Spinal cord (tissue), 10 donors: ENCODE data around the gene EGFL8. TPM values are rescaled to one million over a fixed set of nuclear protein-coding genes. Genes with fewer than 3 reads are reported as not detected.

Experiments used
- DNase-seq, 6 donors: peaks; one replicate each; pipeline versions ENCODE4 v3.0.0 to v3.0.0-alpha.2; 2013 to 2015; ENCODE audit warnings: low spot score in 6 of 6, low read depth in 4 of 6
- H3K27ac ChIP-seq: one replicate; pipeline ENCODE4 v1.5.1; 2013; ENCODE audit warnings: low read depth, low read length, control low read depth
- H3K27me3 ChIP-seq: one replicate; pipeline ENCODE4 v1.6.1; 2013; ENCODE audit warnings: low read length; ENCODE audit not compliant: control insufficient read depth, insufficient read depth
- H3K36me3 ChIP-seq: one replicate; pipeline ENCODE4 v1.6.1; 2013; ENCODE audit warnings: low read length; ENCODE audit not compliant: control insufficient read depth, insufficient read depth
- H3K4me1 ChIP-seq: one replicate; pipeline ENCODE4 v1.6.1; 2013; ENCODE audit warnings: low read length; ENCODE audit not compliant: control insufficient read depth, insufficient read depth
- H3K4me3 ChIP-seq: one replicate; pipeline ENCODE4 v1.5.1; 2013; ENCODE audit warnings: low read depth, low read length, control low read depth
- H3K9me3 ChIP-seq: one replicate; pipeline ENCODE4 v1.6.1; 2013; ENCODE audit warnings: low read length; ENCODE audit not compliant: control insufficient read depth, insufficient read depth
- WGBS: methylation state at CpG from one replicate; pipeline ENCODE4 v1.1.5; 2013; ENCODE audit warnings: missing lambda C conversion rate; ENCODE audit not compliant: insufficient coverage; 5-methylcytosine and 5-hydroxymethylcytosine counted together
- long read RNA-seq, 4 donors: transcript quantifications; one replicate each; lab custom pipeline, GENCODE V29; 2026
- polyA plus RNA-seq, 2 donors: library from polyadenylated mRNA; unstranded; fragments of 120-200 nt; gene quantifications; one replicate each; pipeline ENCODE4 v1.2.1, GENCODE V29; 2013; ENCODE audit not compliant: insufficient read length in 2 of 2
- total RNA-seq, 2 donors: library from RNA; depleted of rRNA in 1 of 2; stranded (reverse); fragments of 120-200 nt in 1 of 2; fragments of >200 nt in 1 of 2; gene quantifications; one replicate each; pipeline versions ENCODE4 v1.2.3 to v1.2.4, GENCODE V29; 2013 to 2014
- donor health status: healthy.

The EGFL8 gene
- total RNA-seq (100 to 1,000 TPM in 1 of 2 donors, 10 to 100 TPM in 1; 28.4 to 124 TPM), polyA plus RNA-seq (10 to 100 TPM; 39.1 to 75.6 TPM)
- long read RNA-seq, donor 1, transcript EGFL8-219 (9 exons, 1,310 nt): minor isoform, 10 of 22 reads
- long read RNA-seq, donor 1, transcript EGFL8-220 (9 exons, 1,312 nt): major isoform, 12 of 22 reads
- long read RNA-seq, donor 1, partial matches to known transcripts: 0 of 22 reads
- long read RNA-seq, donor 1, other reads (novel, unspliced or antisense): 0 of 22 reads
- long read RNA-seq, donor 2: 0 reads
- long read RNA-seq, donor 3, partial matches to known transcripts: 0 of 6 reads
- long read RNA-seq, donor 3, other reads (novel, unspliced or antisense): 0 of 6 reads
- long read RNA-seq, donor 4: 0 reads

- H3K4me1 ChIP-seq: peaks cover 25% of the 10 kb centered on the region
- H3K27ac ChIP-seq: peak within 1 kb of the TSS; percentile 68
- H3K27me3 ChIP-seq: no peaks in the 10 kb centered on the region
- peak within 1 kb of the TSS; percentile 62 for H3K4me3 ChIP-seq
- no peak for DNase-seq
- peaks cover 76% of the 10 kb centered on the region for H3K36me3 ChIP-seq
- H3K9me3 ChIP-seq: no peaks in the 10 kb centered on the region
These were observed at the start of gene EGFL8 for GRCh38 chr6:32164295-32164694. EGFL8 (plus strand) TSS chr6:32164595; CDS start chr6:32166166, 1,571 bp downstream.

DNA sequence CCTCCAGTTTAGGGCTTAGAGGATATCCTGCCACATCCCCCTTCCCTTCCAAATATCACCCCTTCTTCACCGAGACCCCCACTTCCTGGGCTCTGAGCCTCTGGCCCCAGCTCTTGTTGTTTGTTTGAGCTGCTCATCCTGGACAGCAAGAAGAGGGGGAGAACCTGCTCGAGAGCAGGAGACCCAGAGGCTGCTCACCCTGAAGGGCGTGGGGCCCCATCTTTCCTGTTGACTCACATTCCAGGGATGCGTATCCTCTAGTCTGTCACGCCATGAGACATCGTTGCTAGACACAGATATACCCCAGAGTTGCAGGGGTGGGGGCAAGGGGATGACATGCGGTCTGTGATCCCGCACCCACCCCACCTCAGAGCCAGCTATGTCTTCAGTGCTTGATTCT, 49.6 kb upstream of the EGFL8 start:
- peaks cover 3% of the 10 kb centered on the region for H3K27me3 ChIP-seq
- H3K4me1 ChIP-seq: peaks cover 28% of the 10 kb centered on the region
- H3K36me3 ChIP-seq: peaks cover 61% of the 10 kb centered on the region
- no peak for DNase-seq
- WGBS: 98% methylated on average over 4 of the region's 8 CpGs
- no peaks in the 10 kb centered on the region for H3K9me3 ChIP-seq
- no peak overlapping the region for H3K4me3 ChIP-seq
- H3K27ac ChIP-seq: peak overlapping the region; percentile 33

GRCh38 chr6:32115623-32116022, 48.8 kb upstream of the EGFL8 start:
- H3K36me3 ChIP-seq: peaks cover 67% of the 10 kb centered on the region

DNA sequence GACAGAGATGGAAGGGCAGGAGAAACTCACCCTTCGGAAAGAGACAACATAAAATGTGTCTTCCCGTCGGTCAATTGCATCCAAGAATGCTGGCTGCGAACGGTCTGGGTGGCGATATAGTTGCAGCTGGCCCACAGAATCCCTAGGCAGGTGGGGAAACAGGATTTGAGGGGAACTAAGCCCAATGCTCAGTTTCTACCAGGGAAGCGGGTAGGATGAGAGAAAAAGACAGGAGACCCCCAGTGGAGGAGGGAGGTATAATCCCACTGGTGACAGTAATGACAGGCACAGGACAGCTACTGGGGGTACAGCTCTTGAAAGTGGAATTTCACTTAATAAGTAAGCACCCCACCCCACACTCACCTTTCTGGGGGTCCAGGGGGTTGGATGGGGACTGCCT, 47.7 kb upstream of the EGFL8 start:
- Histone ChIP-seq H3K9me3 (no peaks in the 10 kb centered on the region), H3K4me3 (no peak overlapping the region), H3K36me3 (peaks cover 77% of the 10 kb centered on the region), H3K27me3 (no peaks in the 10 kb centered on the region), H3K27ac (no peak overlapping the region), H3K4me1 (peaks cover 28% of the 10 kb centered on the region)
- 84% methylated on average over 6 of the region's 7 CpGs for WGBS
- peak in 1 of 6 donors; percentile 26 for DNase-seq

More at GRCh38 chr6:32115623-32116022, 48.8 kb upstream of the EGFL8 start:
- Histone ChIP-seq H3K27me3 (no peaks in the 10 kb centered on the region), H3K27ac (no peak overlapping the region), H3K9me3 (no peaks in the 10 kb centered on the region), H3K4me3 (no peak overlapping the region), H3K4me1 (peaks cover 28% of the 10 kb centered on the region)
- WGBS: 94% methylated on average over 2 of the region's 6 CpGs
- no peak for DNase-seq

- Histone ChIP-seq H3K9me3 (no peaks in the 10 kb centered on the region), H3K27ac (no peak overlapping the region), H3K27me3 (no peaks in the 10 kb centered on the region), H3K36me3 (peaks cover 85% of the 10 kb centered on the region), H3K4me1 (peaks cover 27% of the 10 kb centered on the region), H3K4me3 (no peak overlapping the region)
- no peak for DNase-seq
- WGBS: 92% methylated on average over 8 of the region's 9 CpGs
These were observed 46.9 kb upstream of the EGFL8 start for GRCh38 chr6:32117461-32117860.

DNA sequence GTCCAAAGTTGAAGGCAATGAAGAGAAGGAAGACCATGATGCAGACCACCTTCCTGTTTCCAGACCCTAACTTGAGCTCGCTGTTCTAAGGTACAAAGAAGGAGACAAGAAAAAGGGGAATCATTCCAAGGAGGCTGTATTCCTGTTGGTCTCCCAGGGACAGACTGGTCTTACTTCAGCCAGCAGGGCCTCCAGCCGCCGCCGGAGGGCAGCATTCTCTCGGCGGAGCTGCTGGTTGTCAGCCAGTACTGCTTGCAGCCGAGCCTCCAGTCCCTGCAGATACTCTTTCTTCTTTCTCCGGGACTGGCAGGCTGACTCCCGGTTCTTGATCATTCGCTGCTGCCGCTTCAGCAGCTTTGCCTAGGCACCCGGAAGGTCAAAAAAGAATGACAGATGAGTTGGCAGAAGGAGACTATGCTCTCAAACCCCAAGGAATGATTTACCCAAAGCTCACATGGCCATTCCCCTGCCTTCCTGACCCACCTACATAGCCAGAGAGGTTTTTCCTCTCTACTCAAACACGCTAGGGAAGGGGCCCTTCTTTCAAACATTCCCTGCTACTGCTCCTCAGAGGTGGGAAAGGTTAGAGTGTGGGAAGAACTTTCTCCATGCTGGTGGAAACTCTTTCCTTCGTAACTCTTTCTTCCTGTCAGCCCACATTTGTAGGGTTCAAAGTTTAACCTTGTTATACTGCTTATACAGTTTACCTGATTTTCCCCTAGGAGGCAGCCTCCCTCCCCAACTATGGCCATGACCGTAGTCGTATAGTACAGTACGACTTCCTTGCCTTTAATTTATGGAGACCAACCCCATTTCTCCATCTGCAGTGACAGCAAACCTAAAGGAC, 45.4 kb upstream of the EGFL8 start:
- Histone ChIP-seq H3K27ac (peak overlapping the region; percentile 61), H3K36me3 (peaks cover 94% of the 10 kb centered on the region), H3K4me1 (peaks cover 17% of the 10 kb centered on the region), H3K4me3 (no peak overlapping the region), H3K9me3 (no peaks in the 10 kb centered on the region), H3K27me3 (no peaks in the 10 kb centered on the region)
- DNase-seq: peak in 5 of 6 donors; percentile 51 to 92 (median 68)
- WGBS: 19% methylated on average over 12 of the region's 17 CpGs

DNA sequence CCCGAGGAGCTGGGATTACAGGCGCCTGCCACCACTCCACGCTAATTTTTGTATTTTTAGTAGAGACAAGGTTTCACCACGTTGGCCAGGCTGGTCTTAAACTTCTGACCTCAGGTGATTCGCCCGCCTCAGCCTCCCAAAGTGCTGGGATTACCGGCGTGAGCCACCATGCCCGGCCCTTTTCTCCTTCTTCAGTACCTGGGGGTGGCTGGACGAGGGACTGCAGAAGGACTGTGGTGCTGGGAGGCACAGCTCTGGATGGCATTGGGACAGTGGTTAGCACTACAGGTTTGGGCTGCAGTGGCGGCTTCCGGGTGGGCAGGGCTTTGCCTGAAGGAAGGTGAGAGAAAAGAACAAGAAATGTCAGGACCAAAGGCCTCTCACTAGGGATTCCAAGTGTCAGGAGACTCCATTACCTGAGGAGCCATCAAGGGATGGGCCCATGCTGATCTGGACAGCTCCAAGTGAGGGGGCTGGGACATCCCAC, 43.8 kb upstream of the EGFL8 start:
- WGBS: 97% methylated on average over 10 of the region's 12 CpGs
- Histone ChIP-seq H3K27ac (no peak overlapping the region), H3K9me3 (no peaks in the 10 kb centered on the region), H3K4me1 (peaks cover 13% of the 10 kb centered on the region), H3K4me3 (no peak overlapping the region), H3K27me3 (no peaks in the 10 kb centered on the region), H3K36me3 (peaks cover 95% of the 10 kb centered on the region)
- DNase-seq: no peak

- no peaks in the 10 kb centered on the region for H3K27me3 ChIP-seq
- no peak overlapping the region for H3K27ac ChIP-seq
- no peaks in the 10 kb centered on the region for H3K9me3 ChIP-seq
- peaks cover 24% of the 10 kb centered on the region for H3K4me1 ChIP-seq
- peaks cover 72% of the 10 kb centered on the region for H3K36me3 ChIP-seq
- no peak for DNase-seq
- H3K4me3 ChIP-seq: no peak overlapping the region
- 100% methylated on average over 2 of the region's 4 CpGs for WGBS
These were observed 40.7 kb upstream of the EGFL8 start for GRCh38 chr6:32123681-32124080.

DNA sequence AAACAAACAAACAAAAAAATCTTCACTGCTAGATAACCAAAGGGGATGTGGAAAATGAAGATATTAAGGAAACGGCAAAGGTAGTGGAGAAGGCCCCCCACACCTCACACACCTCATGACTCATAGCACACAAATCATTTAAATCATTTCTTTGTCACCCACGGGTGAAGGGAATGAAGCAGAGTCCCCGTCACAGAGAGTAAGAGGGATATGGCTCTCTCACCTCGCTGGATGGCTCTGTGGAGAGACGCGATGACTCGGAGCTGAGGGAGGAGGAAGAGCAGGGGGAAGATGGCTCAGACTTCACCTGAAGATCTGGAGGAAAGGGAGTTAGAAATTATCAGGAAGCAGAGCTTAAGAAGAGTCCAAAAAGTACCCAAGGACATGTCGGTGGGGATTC, 37.5 kb upstream of the EGFL8 start:
- peak overlapping the region; percentile 99 for H3K4me3 ChIP-seq
- no peaks in the 10 kb centered on the region for H3K27me3 ChIP-seq
- H3K27ac ChIP-seq: no peak overlapping the region
- 78% methylated on average over 6 of the region's 8 CpGs for WGBS
- H3K4me1 ChIP-seq: peaks cover 31% of the 10 kb centered on the region
- H3K9me3 ChIP-seq: no peaks in the 10 kb centered on the region
- no peak for DNase-seq
- H3K36me3 ChIP-seq: peaks cover 43% of the 10 kb centered on the region
